HG03442 (cell line): Measurements from ENCODE around the gene GATA1.

Source experiments
- ATAC-seq: cut with Tn5 transposase; IDR thresholded peaks from one replicate; pipeline ENCODE4 v1.9.1; 2021; ENCODE audit warnings: mild to moderate bottlenecking, moderate library complexity; ENCODE audit not compliant: unreplicated experiment

The GATA1 gene

DNA sequence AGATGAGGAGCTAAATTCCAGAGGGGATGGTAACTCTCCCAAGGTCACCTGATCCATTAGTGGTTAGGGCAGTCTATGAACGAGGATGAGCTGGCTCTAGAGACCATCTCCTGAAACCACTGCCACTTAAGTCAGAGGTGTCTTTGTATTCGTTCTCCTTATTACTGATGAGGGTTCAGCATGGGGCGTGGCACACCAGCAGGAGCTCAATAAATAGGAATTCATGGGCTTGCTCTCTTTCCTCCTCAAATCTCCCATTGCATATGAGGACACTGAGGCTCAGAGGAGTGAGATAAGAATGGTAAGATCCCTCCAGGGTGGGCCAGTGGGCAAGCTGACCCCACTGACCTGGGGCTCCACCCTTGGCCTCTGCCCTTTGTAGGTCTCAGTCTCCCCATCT is 1.7 kb upstream of the GATA1 start:
- ATAC-seq, result no peak

DNA sequence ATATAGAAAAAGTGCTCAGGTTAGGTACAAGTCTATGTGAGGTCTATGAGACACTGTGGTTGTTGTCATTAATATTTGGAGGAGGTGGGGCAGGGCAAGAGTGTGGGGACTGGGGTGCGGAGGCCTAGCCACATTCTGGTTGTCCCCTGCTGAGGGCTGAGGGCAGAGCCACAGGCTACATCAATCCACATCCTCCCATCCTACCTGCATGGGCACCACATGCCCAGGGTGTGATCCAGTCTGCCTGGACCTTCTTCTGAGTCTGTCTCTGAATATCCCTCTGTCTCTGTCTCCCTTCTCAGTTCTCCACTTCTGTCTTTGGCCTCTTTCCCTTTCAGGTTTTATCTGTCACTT is 1.2 kb upstream of the GATA1 start:
- ATAC-seq, result no peak

DNA sequence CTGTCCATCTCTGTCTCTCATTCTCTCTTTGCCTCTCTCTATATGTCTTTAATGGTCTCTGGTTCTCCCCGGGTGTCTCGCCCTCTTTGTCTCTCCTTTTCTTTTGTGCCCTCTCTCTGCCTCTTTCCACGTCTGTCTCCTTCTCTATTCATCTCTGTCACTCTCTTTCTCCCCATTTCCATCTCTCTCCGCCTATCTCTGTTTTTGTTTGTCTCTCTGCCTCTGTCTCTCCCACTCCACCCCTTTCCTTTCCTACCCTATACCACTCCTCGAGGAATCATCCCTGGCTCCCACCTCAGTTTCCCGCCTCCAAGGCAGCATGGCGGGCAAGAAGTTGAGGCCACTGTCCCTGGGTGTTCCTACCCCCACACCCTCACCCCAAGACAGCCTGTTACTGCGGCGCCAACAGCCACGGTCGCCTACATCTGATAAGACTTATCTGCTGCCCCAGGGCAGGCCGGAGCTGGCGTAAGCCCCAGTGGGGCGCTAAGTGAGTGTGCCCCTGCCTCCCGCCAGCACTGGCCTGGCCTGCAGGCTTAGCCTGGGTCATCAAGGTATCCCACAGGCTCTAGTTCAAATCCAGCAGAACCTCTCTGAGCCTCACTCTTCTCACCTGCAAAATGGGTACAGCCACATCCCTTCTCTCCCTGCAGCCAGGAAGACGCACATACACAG is 713 bp upstream of the GATA1 start:
- ATAC-seq, result no peak

DNA sequence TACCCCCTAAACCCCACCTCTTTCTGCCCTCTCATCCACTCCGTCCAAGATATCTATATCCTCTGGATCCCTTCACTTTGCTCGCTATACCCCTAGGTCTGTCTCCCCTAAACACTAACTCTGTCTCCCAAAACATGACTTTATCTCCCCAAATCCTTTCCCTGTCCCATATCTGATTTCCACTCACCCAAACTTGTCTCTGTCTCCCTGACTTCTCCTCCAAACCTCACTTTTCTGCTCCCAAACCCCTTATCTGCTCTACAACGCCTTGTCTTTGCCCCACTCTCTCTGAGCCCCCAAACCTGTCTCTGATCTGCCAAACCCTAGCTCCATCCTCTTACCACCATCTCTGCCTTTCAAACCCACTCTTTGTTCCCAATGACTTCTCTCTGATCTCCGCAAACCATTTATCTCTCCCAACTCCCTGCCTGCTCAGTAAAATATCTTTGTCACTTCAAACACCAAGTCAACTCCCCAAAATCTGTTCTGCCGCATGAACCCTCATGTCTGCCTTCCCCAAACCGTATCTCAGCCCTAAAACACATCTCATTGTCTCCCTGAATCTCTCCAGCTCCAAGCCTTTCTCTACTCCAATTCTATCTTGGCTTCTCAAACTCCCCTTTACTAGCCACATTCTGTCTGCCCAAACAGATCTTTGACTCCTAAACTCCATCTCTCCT is 575 bp downstream of the GATA1 start:
- ATAC-seq, result no peak

DNA sequence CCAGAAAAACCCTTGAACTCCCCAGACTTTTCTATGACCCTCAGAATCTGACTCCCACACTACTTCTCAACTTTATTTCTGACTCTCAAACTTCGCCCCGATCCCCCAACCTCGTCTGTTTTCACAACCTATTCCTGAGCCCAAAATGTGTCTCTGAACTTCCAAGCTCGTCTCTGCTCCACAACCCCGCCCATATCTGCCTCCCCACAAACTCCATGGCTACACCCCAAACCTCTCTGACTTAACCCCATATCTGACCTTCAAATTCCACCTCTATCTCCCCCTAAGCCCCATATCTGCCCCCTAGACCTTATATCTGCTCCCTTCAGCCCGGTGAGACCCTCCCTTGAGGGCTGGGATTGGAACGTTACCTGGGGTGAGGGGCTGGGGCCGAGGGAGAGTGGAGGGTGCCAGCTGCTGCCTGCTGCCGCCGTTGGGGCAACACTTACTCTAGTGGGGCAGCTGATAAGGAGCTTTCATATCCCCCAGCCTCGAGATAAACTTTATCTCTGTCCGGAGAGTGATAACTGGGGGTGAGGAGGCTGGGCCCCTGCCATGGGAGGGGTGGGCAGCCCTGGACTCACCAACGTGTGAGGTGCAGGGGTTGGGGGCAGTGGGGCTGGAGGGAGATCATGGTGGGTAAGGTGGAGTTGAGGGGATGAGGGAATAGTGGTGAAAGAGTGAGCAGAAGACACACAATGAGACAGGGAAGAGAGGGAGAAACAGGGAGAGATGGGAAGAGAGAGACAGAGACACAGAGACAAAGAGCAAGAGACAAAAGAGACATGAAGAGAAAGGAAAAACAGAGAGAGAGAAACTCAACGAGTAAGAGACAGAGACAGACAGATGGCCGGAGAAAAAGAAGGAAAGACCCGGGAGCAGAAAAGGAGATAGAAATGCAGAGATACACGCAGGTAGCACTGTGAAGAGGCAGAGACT is 1.4 kb downstream of the GATA1 start:
- no peak for ATAC-seq

DNA sequence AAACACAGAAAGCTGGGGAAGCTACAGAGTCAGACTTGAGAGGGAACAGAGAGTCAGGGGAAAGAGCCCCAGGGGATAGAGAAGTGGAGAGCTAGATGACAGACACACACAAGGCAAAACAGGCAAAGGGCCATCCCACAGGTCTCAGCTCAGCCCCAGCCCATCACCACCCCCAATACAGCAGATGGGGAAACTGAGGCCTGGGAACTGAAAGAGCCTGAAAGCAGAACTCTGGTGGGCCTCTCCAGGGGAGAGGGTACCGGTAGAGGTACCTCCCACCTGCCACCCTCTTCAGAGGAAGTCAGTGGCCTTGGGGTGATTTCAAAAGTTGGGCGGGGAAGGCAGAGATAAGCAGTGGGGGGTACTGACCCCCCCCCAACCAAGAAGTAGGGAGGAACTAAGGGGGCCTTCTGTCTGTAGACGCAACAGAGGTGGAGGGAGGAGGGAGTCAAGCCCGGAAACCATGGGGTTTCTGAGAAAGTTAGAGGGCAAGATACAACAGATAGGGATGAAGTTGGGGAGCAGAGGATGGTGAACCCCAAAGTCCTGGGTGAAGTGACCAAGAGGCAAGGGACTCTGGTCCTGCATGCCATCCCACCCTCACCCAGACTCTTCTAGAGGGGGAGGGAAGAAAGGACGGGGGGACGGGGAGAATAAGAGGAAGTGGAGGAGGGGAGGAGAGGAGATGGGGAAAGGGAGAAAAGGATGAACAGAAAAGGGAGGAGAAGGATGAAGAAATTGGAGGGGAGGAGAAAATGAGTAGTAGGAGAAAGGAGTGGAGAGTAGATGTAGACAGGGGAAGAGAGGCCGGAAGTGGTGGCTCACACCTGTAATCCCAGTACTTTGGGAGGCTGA is 3.2 kb downstream of the GATA1 start:
- ATAC-seq, result no peak

DNA sequence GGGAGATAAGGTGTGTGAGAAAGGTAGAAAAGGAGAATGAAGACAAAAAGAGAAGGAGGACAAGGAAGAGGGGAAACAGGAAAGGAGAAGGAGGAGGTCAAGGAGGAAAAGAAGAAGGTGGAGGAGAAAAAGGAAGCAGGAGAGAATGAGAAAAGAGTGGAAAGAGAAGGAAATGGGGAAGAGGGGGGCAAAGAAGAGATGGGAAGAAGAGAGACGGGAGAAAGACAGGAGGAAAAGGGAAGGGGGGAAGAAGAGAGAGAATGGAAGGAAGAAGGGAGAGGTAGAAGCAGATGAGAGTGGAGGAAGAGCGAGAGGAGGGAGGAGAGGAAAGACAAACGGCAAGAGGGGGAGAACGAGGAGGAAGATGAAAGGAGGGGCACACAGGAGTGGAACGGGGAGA is 4.1 kb downstream of the GATA1 start:
- ATAC-seq, result no peak

DNA sequence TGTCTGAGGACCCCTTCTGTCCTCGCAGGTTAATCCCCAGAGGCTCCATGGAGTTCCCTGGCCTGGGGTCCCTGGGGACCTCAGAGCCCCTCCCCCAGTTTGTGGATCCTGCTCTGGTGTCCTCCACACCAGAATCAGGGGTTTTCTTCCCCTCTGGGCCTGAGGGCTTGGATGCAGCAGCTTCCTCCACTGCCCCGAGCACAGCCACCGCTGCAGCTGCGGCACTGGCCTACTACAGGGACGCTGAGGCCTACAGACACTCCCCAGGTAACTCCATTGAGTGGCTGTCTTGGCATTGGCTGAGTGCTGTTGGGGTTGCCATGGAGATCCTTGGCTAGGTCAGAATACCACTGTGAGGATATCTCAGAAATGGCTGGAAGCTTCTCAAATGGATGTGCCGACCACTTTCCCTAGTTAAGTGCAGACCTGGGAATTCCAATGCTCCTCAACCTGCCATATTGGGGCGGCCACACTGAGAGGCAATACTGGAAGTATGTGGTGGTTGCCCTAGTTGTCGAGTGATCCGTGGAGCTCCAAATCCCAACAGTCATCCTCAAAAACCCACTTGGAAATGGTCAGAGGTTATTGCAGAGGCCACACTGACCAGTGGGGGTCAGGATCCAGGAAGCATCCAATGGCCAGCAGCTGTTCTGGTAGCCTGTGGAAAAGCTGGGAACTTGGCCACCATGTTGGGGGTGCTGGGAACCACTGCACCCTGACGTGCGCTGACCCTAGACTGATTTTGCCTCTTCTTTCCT is 4.9 kb downstream of the GATA1 start:
- ATAC-seq, result no peak

DNA sequence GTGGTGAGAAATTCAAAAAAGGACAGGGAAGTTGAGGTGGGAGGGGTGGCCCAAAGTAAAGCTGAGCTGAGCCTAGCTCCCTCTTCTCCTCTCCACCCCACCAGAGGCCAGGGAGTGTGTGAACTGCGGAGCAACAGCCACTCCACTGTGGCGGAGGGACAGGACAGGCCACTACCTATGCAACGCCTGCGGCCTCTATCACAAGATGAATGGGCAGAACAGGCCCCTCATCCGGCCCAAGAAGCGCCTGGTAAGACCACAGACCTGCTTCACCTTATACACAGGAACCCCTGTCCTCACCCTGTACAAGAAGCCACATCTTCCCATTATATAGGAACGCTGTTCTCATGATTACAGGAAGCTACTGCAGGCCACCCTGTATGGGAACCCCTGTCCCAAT is 5.8 kb downstream of the GATA1 start:
- ATAC-seq, result no peak

DNA sequence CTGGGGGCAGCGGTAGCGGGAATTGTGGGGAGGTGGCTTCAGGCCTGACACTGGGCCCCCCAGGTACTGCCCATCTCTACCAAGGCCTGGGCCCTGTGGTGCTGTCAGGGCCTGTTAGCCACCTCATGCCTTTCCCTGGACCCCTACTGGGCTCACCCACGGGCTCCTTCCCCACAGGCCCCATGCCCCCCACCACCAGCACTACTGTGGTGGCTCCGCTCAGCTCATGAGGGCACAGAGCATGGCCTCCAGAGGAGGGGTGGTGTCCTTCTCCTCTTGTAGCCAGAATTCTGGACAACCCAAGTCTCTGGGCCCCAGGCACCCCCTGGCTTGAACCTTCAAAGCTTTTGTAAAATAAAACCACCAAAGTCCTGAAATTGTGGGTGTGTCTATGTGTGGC is 7.5 kb downstream of the GATA1 start:
- no peak for ATAC-seq

DNA sequence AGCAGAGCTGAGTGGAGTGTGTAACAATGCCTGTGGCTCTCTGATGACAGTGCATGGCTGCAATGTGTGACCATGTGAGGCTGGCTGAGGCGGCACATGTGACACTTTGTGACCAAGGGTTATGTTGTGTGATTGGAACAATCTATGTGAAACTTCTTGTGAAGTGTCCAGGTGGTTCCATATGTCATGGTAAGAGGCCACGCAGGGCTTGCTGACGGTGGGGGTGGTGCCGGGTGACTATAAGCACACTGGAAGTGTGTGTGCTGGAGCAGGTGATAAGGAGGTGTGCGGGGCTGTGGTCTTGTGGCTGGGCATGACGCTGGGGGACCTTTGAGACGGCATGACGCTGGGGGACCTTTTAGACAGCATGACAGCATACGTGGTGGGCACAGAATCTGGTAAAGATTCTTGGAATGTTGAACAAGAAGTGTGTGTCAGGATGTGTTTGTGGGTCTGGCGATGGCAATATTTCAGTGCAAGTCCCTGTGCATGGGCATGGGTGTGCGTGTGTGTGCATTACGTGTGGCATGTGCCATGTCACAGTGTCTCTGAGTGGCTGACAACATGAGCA is 8.0 kb downstream of the GATA1 start:
- ATAC-seq, result no peak

DNA sequence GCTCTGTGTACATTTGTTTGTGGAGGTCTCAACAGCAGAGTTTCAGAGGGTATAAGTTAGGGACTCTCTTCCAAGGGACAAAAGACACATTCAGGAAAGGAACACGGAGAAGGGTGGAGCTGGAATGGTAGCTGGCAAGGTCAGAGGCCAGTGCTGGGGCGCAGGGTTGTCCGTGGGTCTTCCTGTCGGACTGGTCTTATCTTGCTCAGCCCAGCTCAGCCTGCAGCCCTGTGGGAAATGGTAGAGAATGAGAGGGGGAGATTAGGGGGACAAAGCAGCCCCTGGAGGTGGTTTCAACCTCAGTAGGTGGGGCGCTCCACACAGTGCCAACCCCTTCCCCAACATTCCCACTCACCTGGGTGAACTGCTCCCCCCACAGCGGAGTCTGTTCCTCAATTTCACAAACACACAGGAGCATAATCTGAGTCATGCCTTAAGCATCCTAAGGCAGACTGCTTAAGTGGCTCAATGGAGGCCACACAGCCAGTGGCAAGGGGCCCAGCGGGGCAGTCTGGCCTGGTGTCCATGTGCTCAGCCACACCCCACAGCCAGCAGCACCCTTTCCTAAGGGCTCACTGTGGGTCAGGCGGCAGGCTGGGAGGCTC is 8.6 kb downstream of the GATA1 start:
- no peak for ATAC-seq

DNA sequence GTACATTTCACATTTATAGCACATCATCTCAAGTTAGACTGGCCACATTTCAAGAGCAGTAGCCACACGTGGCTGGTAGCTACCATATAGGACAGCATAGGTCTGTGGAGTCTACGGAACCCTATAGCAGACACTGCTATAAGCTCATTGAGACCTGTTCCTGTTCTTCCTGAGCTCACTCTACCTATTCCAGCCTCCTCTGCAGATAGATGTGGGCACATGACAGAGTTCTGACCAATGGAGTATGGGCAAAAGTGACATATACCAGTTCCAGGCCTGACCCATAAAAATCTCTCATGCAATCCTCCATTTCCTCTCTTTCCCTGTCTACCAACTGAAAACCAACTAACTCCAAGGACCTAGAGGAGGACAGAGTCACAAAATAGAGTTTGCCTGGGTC is 11.9 kb downstream of the GATA1 start:
- ATAC-seq, result no peak

DNA sequence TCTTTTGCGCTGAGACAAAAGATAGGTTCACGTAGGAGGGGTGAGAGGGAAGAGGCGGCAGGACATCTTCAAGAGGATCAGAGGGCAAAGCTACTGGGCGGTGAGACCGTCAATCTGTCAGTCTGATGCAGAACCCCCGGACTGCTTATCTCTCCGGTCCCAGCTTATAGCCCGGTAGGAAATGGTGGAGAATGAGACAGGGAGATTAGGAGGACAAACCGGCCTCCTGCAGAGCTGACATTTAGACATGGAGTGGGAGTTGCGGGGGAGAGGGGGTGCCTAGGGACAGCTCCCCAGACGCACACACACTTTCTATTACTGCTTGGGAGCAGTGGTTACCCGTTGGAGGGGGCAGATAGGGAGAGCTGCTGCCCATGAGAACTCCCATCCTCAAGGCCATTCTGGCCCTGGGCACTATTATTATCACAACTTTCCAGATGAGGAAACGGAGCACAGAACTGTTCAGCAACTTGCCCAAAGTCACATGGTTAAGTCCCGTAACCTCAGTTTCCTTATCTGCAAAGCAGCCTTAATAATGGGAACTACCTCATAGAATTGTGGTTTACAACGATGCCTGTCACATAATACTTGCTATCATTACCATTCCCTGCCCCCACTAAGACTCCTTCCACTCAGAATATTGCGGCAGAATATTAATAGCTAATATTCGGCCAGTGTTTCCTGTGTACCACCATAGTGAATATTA is 14.3 kb downstream of the GATA1 start:
- ATAC-seq, result no peak

DNA sequence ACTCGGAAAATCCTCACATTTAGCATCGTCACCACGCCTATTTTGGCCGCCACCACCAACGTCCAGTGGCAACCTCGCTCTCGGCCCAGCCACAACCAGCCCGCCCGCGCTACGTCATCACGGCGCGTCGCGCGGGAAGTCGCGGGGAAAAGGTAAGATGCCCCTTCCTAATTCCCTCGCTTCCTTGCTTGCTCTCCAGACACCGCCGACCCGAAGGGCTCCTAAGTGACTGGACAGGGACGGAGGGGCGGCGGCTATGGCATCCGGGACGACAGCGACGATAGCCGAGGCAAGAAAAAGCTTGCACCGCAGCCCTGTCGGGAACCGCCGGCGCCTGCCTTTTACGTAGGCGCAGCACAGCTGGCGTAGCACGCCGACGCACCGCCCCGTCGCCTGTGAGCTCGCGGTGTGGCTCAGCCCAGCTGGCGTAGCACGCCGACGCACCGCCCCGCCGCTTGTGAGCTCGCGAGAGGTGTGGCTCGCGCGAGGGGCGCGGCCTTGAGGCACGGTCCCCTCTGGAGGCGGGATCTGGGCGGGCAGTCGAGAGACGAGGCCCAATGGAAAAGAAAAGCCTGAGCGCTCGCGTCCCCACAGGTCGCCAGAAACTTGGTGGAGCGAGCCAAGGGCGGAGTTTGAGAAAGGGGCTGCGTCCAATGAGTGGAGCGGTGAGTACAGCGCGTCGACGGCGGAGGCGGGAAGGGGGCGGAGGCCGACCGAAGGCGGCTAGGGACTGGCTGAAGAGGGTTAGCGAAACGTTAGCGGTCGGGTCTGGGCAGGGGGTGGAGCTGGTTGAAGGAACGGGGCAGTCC is 15.1 kb downstream of the GATA1 start, which contains the start of gene HDAC6:
Gene HDAC6, plus strand, starts transcription at position 788 of the 809 bp plus-strand sequence. CDS start 626 bp downstream, outside the sequence.
- ATAC-seq, result peak; percentile 85

DNA sequence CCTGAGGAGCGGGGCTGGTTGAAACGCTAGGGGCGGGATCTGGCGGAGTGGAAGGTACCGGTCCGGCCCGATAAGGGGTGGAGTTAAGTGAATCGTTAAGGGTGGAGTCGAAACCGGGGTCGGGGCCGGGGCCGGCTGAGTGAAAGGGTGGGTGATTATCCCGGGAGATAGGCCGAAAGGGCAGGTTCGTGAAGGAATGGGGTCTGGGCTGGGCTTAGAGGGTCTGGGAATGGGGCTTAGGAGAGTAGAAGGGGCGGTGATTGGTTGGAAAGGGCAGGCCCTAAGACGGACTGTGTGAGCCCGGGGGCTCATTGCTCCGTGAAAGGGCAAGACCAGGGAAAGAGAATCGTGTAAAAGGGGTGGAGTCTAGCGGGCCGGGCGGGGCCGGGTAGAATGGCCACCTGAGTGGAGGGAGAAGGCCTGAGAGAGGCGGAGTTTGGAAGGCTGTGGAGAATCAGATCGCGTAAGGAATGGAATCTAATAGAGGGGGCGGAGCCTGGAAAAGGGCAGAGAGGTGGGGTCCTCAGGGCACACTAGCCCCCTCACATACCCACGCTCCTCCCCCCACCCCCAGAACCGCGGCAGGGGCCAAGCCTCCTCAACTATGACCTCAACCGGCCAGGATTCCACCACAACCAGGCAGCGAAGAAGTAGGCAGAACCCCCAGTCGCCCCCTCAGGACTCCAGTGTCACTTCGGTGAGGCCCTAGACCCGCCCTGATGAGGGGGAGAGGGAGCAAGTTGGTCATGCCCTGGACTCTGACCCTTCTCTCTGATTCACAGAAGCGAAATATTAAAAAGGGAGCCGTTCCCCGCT is 15.9 kb downstream of the GATA1 start:
- peak; percentile 39 for ATAC-seq

DNA sequence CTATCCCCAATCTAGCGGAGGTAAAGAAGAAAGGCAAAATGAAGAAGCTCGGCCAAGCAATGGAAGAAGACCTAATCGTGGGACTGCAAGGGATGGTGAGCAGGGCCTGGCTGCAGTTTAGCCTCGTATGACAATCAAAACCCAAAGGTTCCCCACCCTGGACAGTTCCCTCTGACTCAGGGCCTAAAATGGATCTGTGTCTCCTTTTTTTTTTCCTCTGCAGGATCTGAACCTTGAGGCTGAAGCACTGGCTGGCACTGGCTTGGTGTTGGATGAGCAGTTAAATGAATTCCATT is 16.5 kb downstream of the GATA1 start:
- ATAC-seq, result no peak
